K562 (cell line): ENCODE data around the gene ARL8A. TPM values are rescaled to one million over a fixed set of nuclear protein-coding genes. Genes with fewer than 3 reads are reported as not detected.

Source experiments
- ATAC-seq: fragments of 200-7000 bp; cut with Tn5 transposase; 3 replicates; pipeline ENCODE4 v1.9.1; 2020; ENCODE audit warnings: moderate library complexity
- BruUV-seq: library from RNA; stranded (reverse); fragments of 400-500 nt; replicated peaks from 2 replicates; lab custom pipeline; 2021; lab: Mats Ljungman, UMichigan
- CTCF ChIA-PET: fragments of 300-600 bp; formaldehyde crosslinking; extraction: SDS; loops from one replicate; lab custom pipeline; 2021; ENCODE audit warnings: low intra/inter-chr PET ratio; lab: Yijun Ruan, JAX
- POLR2A ChIA-PET: fragments of 300-600, 350-650 bp; sonication (Branson Sonifier 250); formaldehyde crosslinking; extraction: SDS; loops from one replicate; lab custom pipeline; 2021; ENCODE audit warnings: antibody characterized with exemption, inconsistent platforms; lab: Yijun Ruan, JAX
- DNase-seq, 4 experiments: peaks; one replicate each; pipeline versions ENCODE4 v3.0.0 to v3.0.0-alpha.2; 2011 to 2018; ENCODE audit warnings: low spot score in 3 of 4, mixed read lengths in 3 of 4; ENCODE audit errors: extremely low read depth in 1 of 4
- FAIRE-seq: peaks from 2 replicates; lab custom pipeline; 2011; peaks lifted over from hg19 to GRCh38; lab: Jason Lieb, UNC
- H2AFZ ChIP-seq: 2 replicates; pipeline ENCODE4 v1.6.0; 2011; ENCODE audit warnings: low read depth, low read length, control low read depth, inconsistent platforms
- H3K27ac ChIP-seq: fragments of 200-600 bp; 3 replicates; pipeline ENCODE4 v1.8.0; 2011; ENCODE audit warnings: low read depth, mild to moderate bottlenecking, control low read depth, inconsistent platforms, low read length, moderate library complexity, mixed read lengths; ENCODE audit errors: extremely low read depth
- H3K27me3 ChIP-seq, 2 experiments: fragments of 300-600 bp in 1 of 2; 2 replicates in 1 of 2; 3 replicates in 1 of 2; pipeline versions ENCODE4 v1.6.0 to v1.8.0; 2011; ENCODE audit warnings: inconsistent platforms in 2 of 2, low read length in 2 of 2, mild to moderate bottlenecking in 1 of 2, mixed read lengths in 1 of 2, moderate library complexity in 1 of 2; ENCODE audit not compliant: control insufficient read depth in 2 of 2, insufficient read depth in 2 of 2
- H3K36me3 ChIP-seq: fragments of 300-600 bp; 3 replicates; pipeline ENCODE4 v1.8.0; 2011; ENCODE audit warnings: mild to moderate bottlenecking, low read length, inconsistent platforms; ENCODE audit not compliant: control insufficient read depth, insufficient read depth
- H3K4me1 ChIP-seq, 2 experiments: fragments of 200-600 bp in 1 of 2; replicated peaks in 1 of 2; 2 replicates in 1 of 2; 3 replicates in 1 of 2; pipeline versions ENCODE4 v1.5.1 to v1.8.0; 2011; ENCODE audit warnings: inconsistent platforms in 2 of 2, low read length in 2 of 2, mild to moderate bottlenecking in 1 of 2, mixed read lengths in 1 of 2, moderate library complexity in 1 of 2; ENCODE audit not compliant: control insufficient read depth in 2 of 2, insufficient read depth in 2 of 2
- H3K4me2 ChIP-seq: 2 replicates; pipeline ENCODE4 v1.6.1; 2011; ENCODE audit warnings: low read length, control low read depth, inconsistent platforms, mixed read lengths; ENCODE audit not compliant: insufficient read depth
- H3K4me3 ChIP-seq: fragments of 200-600 bp; sonication (generic), shearing (Covaris generic); 2 replicates; pipeline ENCODE4 v1.5.1; 2016; ENCODE audit warnings: control low read depth, inconsistent platforms
- H3K79me2 ChIP-seq: fragments of 200-600 bp; 3 replicates; pipeline ENCODE4 v1.8.0; 2011; ENCODE audit warnings: low read length, inconsistent platforms; ENCODE audit not compliant: control insufficient read depth, insufficient read depth
- H3K9ac ChIP-seq, 2 experiments: 2 replicates each; pipeline versions ENCODE4 v1.6.0 to v1.6.1; 2011; ENCODE audit warnings: low read depth in 2 of 2, low read length in 2 of 2, control low read depth in 1 of 2, inconsistent platforms in 1 of 2, mild to moderate bottlenecking in 1 of 2, mixed read lengths in 1 of 2; ENCODE audit not compliant: insufficient read depth in 1 of 2
- H3K9me1 ChIP-seq: one replicate; pipeline ENCODE4 v1.6.0; 2011; ENCODE audit warnings: inconsistent platforms, mild to moderate bottlenecking, low read length, moderate library complexity; ENCODE audit not compliant: control insufficient read depth, insufficient read depth
- H3K9me3 ChIP-seq: replicated peaks from 2 replicates; pipeline ENCODE4 v1.5.1; 2011; ENCODE audit warnings: low read depth, low read length, inconsistent platforms; ENCODE audit not compliant: control insufficient read depth, insufficient read depth
- H4K20me1 ChIP-seq: replicated peaks from 2 replicates; pipeline ENCODE4 v1.6.1; 2011; ENCODE audit warnings: low read length, inconsistent platforms, mixed read lengths; ENCODE audit not compliant: control insufficient read depth, insufficient read depth
- EHMT2 ChIP-seq: fragments of 450-650 bp; IDR thresholded peaks from 2 replicates; pipeline ENCODE4 v1.6.1; 2018; ENCODE audit warnings: antibody characterized with exemption
- FOXK2 ChIP-seq, 2 experiments: fragments of 450-650 bp; IDR thresholded peaks in 1 of 2; conservative IDR thresholded peaks in 1 of 2; 2 replicates each; pipeline ENCODE4 v1.6.1; 2016; ENCODE audit warnings: low read depth in 2 of 2, mild to moderate bottlenecking in 1 of 2
- HDAC1 ChIP-seq, 2 experiments: fragments of 450-650 bp; IDR thresholded peaks; 2 replicates each; pipeline ENCODE4 v1.6.1; 2016 to 2017; ENCODE audit warnings: inconsistent platforms in 1 of 2, mild to moderate bottlenecking in 1 of 2, moderate library complexity in 1 of 2
- HDAC8 ChIP-seq: fragments of 450-650 bp; IDR thresholded peaks from 2 replicates; pipeline ENCODE4 v1.6.1; 2016; ENCODE audit warnings: mild to moderate bottlenecking, missing genetic modification characterization, moderate library complexity, missing compliant biosample characterization
- HES1 ChIP-seq: fragments of 450-650 bp; IDR thresholded peaks from 2 replicates; pipeline ENCODE4 v1.6.1; 2016; ENCODE audit warnings: low read depth, mild to moderate bottlenecking, moderate library complexity
- LEF1 ChIP-seq: fragments of 450-650 bp; IDR thresholded peaks from 2 replicates; pipeline ENCODE4 v1.6.1; 2016; ENCODE audit warnings: mild to moderate bottlenecking
- MTA1 ChIP-seq: fragments of 450-650 bp; IDR thresholded peaks from 2 replicates; pipeline ENCODE4 v1.6.1; 2017; ENCODE audit warnings: borderline replicate concordance
- MYC ChIP-seq, 2 experiments: fragments of 250-450 bp in 1 of 2; sonication (Bioruptor Pico) in 1 of 2; IDR thresholded peaks; 2 replicates each; pipeline versions ENCODE4 v1.5.1 to v1.6.1; 2012 to 2021; ENCODE audit warnings: low read depth in 2 of 2, borderline replicate concordance in 1 of 2, improper control_type of control experiment in 1 of 2, low read length in 1 of 2, mild to moderate bottlenecking in 1 of 2, moderate library complexity in 1 of 2
- PHF20 ChIP-seq: fragments of 450-650 bp; IDR thresholded peaks from 2 replicates; pipeline ENCODE4 v1.6.1; 2018; ENCODE audit not compliant: partially characterized antibody
- PHF21A ChIP-seq: fragments of 450-650 bp; IDR thresholded peaks from 2 replicates; pipeline ENCODE4 v1.6.1; 2017; ENCODE audit warnings: low read depth, borderline replicate concordance
- RBFOX2 ChIP-seq: fragments of 200-400 bp; formaldehyde crosslinking; IDR thresholded peaks from 2 replicates; pipeline ENCODE4 v1.6.1; 2017; ENCODE audit warnings: low read depth, mild to moderate bottlenecking, low read length, moderate library complexity
- U2AF1 ChIP-seq: fragments of 200-400 bp; formaldehyde crosslinking; optimal IDR thresholded peaks from 2 replicates; pipeline ENCODE3; 2017; ENCODE audit warnings: mild to moderate bottlenecking, low read depth, low read length, moderate library complexity
- ZBTB17 ChIP-seq: fragments of 450-650 bp; formaldehyde crosslinking; IDR thresholded peaks from 2 replicates; pipeline ENCODE4 v1.4.0; 2020; ENCODE audit warnings: mild to moderate bottlenecking
- ZC3H11A ChIP-seq: IDR thresholded peaks from 2 replicates; pipeline ENCODE4 v1.6.1; 2012; ENCODE audit warnings: low read depth, low read length, improper control_type of control experiment
- ZNF174 ChIP-seq: fragments of 250-450 bp; sonication (Bioruptor Pico); IDR thresholded peaks from 2 replicates; pipeline ENCODE4 v1.4.0; 2020; ENCODE audit warnings: mild to moderate bottlenecking
- ZNF324 ChIP-seq: fragments of 250-450 bp; sonication (Bioruptor Pico); IDR thresholded peaks from 2 replicates; pipeline ENCODE4 v1.4.0; 2020; ENCODE audit warnings: mild to moderate bottlenecking
- ZNF76 ChIP-seq: fragments of 250-450 bp; sonication (Bioruptor Pico); IDR thresholded peaks from 2 replicates; pipeline ENCODE4 v1.4.0; 2020; ENCODE audit warnings: mild to moderate bottlenecking, moderate library complexity, borderline replicate concordance
- WGBS: fragments of 100-300 bp; shearing (Covaris generic); methylation state at CpG from one replicate; pipeline ENCODE4 v1.1.6; 2016; ENCODE audit warnings: low coverage, mixed read lengths; ENCODE audit not compliant: insufficient coverage; ENCODE audit errors: missing lambda C conversion rate; 5-methylcytosine and 5-hydroxymethylcytosine counted together
- in situ Hi-C: fragments of 300-500 bp; cut with MboI; formaldehyde crosslinking; loops from 4 replicates; pipeline ENCODE4 v1.15.0; 2018; ENCODE audit warnings: inconsistent platforms, mixed read lengths
- intact Hi-C: fragments of 100-400 bp; cut with micrococcal nuclease; formaldehyde crosslinking; loops from 2 replicates; pipeline ENCODE4 v1.14.2; 2022
- polyA plus RNA-seq, 8 experiments: library from polyadenylated mRNA; depleted of rRNA in 4 of 8; stranded (reverse) in 5 of 8; unstranded in 3 of 8; fragments of >200 nt; fragmentation: Nextera tagmentation in 2 of 8; fragmentation: Illumina TruSeq in 1 of 8; extraction: Ambion mirVana in 2 of 8; extraction: Trizol in 1 of 8; gene quantifications; 2 replicates each; pipeline versions ENCODE4 v1.2.1 to v1.2.3, GENCODE V29; 2011 to 2014; ENCODE audit warnings: inconsistent platforms in 1 of 8, missing spikeins in 1 of 8
- total RNA-seq, 7 experiments: library from RNA; depleted of rRNA in 6 of 7; stranded (reverse); fragments of >200 nt in 6 of 7; fragmentation: Illumina TruSeq in 2 of 7; extraction: Trizol in 2 of 7; gene quantifications; 2 replicates each; pipeline versions ENCODE4 v1.2.1 to v1.2.3, GENCODE V29; 2011 to 2021; ENCODE audit warnings: low replicate concordance in 1 of 7

The ARL8A gene
- total and polyA plus RNA-seq, 9 of the 15 experiments (the other 6 are each of a cell fraction or from before 2014, with no cell fraction given) = 0.17 to 27.3 (median 15.6) TPM

GRCh38 chr1:202110977-202111376 is 33.6 kb downstream of the ARL8A start:
- POLR2A ChIA-PET = no interaction called here
- no peak for TF ChIP-seq HDAC8 (tag)
- TF ChIP-seq ZC3H11A = no peak
- TF ChIP-seq ZBTB17 (CRISPR knock-in tag) = no peak
- no peak for TF ChIP-seq HDAC1 (IDR thresholded peaks at IDR 0.05)
- no peak for TF ChIP-seq EHMT2
- TF ChIP-seq HES1 = no peak
- TF ChIP-seq FOXK2 (conservative IDR thresholded peaks at IDR 0.05 in 1 of 2, IDR thresholded peaks at IDR 0.05 in 1 of 2; ENCODE audit: low read depth in 2 of 2) = no peak
- no peak for TF ChIP-seq MYC (IDR thresholded peaks at IDR 0.05; ENCODE audit: low read depth, low read length)
- no peak for TF ChIP-seq MYC (CRISPR knock-in tag; IDR thresholded peaks at IDR 0.05; ENCODE audit: borderline replicate concordance, low read depth)
- no peak for TF ChIP-seq ZNF324 (CRISPR knock-in tag)
- no peak for TF ChIP-seq U2AF1
- no peak for TF ChIP-seq ZNF76 (CRISPR knock-in tag)
- TF ChIP-seq ZNF174 (CRISPR knock-in tag) = no peak
- no peak for TF ChIP-seq LEF1
- TF ChIP-seq MTA1 = no peak
- no peak for TF ChIP-seq PHF21A
- TF ChIP-seq PHF20 = no peak
- no peak for TF ChIP-seq RBFOX2
- H3K9me1 ChIP-seq = no peaks in the 10 kb centered on the region
- 47% methylated on average over 3 of the region's 3 CpGs for WGBS
- no peak for DNase-seq
- no peak overlapping the region for H3K9ac ChIP-seq
- no peak overlapping the region for H3K4me2 ChIP-seq
- H3K9me3 ChIP-seq = no peaks in the 10 kb centered on the region
- 0 out of 2 replicates have a peak, but pooled peaks cover 3% of the 10 kb centered on the region for H4K20me1 ChIP-seq
- H3K27me3 ChIP-seq = peaks cover 3 to 14% of the 10 kb centered on the region in 2 experiments; a peak in 3 of 5 replicates
- CTCF ChIA-PET = no interaction called here
- no TSS peak for BruUV-seq
- no peak overlapping the region for H2AFZ ChIP-seq
- no peak for FAIRE-seq
- no peak overlapping the region for H3K27ac ChIP-seq
- no peaks in the 10 kb centered on the region for H3K79me2 ChIP-seq
- no peak overlapping the region for H3K4me3 ChIP-seq
- no peaks in the 10 kb centered on the region for H3K36me3 ChIP-seq
- H3K4me1 ChIP-seq = peaks cover 14 to 23% of the 10 kb centered on the region in 2 experiments
- ATAC-seq = no peak
- in situ Hi-C loops = no loop called here
- intact Hi-C loops = no loop called here
